K562 (cell line): ENCODE data around the gene SAMD8. TPM values are rescaled to one million over a fixed set of nuclear protein-coding genes. Genes with fewer than 3 reads are reported as not detected.

Experiments used
- ATAC-seq: fragments of 200-7000 bp; cut with Tn5 transposase; 3 replicates; pipeline ENCODE4 v1.9.1; 2020; ENCODE audit warnings: moderate library complexity
- BruUV-seq: library from RNA; stranded (reverse); fragments of 400-500 nt; replicated peaks from 2 replicates; lab custom pipeline; 2021; lab: Mats Ljungman, UMichigan
- CTCF ChIA-PET: fragments of 300-600 bp; formaldehyde crosslinking; extraction: SDS; loops from one replicate; lab custom pipeline; 2021; ENCODE audit warnings: low intra/inter-chr PET ratio; lab: Yijun Ruan, JAX
- POLR2A ChIA-PET: fragments of 300-600, 350-650 bp; sonication (Branson Sonifier 250); formaldehyde crosslinking; extraction: SDS; loops from one replicate; lab custom pipeline; 2021; ENCODE audit warnings: antibody characterized with exemption, inconsistent platforms; lab: Yijun Ruan, JAX
- DNase-seq, 4 experiments: peaks; one replicate each; pipeline versions ENCODE4 v3.0.0 to v3.0.0-alpha.2; 2011 to 2018; ENCODE audit warnings: low spot score in 3 of 4, mixed read lengths in 3 of 4; ENCODE audit errors: extremely low read depth in 1 of 4
- FAIRE-seq: peaks from 2 replicates; lab custom pipeline; 2011; peaks lifted over from hg19 to GRCh38; lab: Jason Lieb, UNC
- H2AFZ ChIP-seq: 2 replicates; pipeline ENCODE4 v1.6.0; 2011; ENCODE audit warnings: low read depth, low read length, control low read depth, inconsistent platforms
- H3K27ac ChIP-seq: fragments of 200-600 bp; 3 replicates; pipeline ENCODE4 v1.8.0; 2011; ENCODE audit warnings: low read depth, mild to moderate bottlenecking, control low read depth, inconsistent platforms, low read length, moderate library complexity, mixed read lengths; ENCODE audit errors: extremely low read depth
- H3K27me3 ChIP-seq, 2 experiments: fragments of 300-600 bp in 1 of 2; 2 replicates in 1 of 2; 3 replicates in 1 of 2; pipeline versions ENCODE4 v1.6.0 to v1.8.0; 2011; ENCODE audit warnings: inconsistent platforms in 2 of 2, low read length in 2 of 2, mild to moderate bottlenecking in 1 of 2, mixed read lengths in 1 of 2, moderate library complexity in 1 of 2; ENCODE audit not compliant: control insufficient read depth in 2 of 2, insufficient read depth in 2 of 2
- H3K36me3 ChIP-seq: fragments of 300-600 bp; 3 replicates; pipeline ENCODE4 v1.8.0; 2011; ENCODE audit warnings: mild to moderate bottlenecking, low read length, inconsistent platforms; ENCODE audit not compliant: control insufficient read depth, insufficient read depth
- H3K4me1 ChIP-seq, 2 experiments: fragments of 200-600 bp in 1 of 2; replicated peaks in 1 of 2; 2 replicates in 1 of 2; 3 replicates in 1 of 2; pipeline versions ENCODE4 v1.5.1 to v1.8.0; 2011; ENCODE audit warnings: inconsistent platforms in 2 of 2, low read length in 2 of 2, mild to moderate bottlenecking in 1 of 2, mixed read lengths in 1 of 2, moderate library complexity in 1 of 2; ENCODE audit not compliant: control insufficient read depth in 2 of 2, insufficient read depth in 2 of 2
- H3K4me2 ChIP-seq: 2 replicates; pipeline ENCODE4 v1.6.1; 2011; ENCODE audit warnings: low read length, control low read depth, inconsistent platforms, mixed read lengths; ENCODE audit not compliant: insufficient read depth
- H3K4me3 ChIP-seq: fragments of 200-600 bp; sonication (generic), shearing (Covaris generic); 2 replicates; pipeline ENCODE4 v1.5.1; 2016; ENCODE audit warnings: control low read depth, inconsistent platforms
- H3K79me2 ChIP-seq: fragments of 200-600 bp; 3 replicates; pipeline ENCODE4 v1.8.0; 2011; ENCODE audit warnings: low read length, inconsistent platforms; ENCODE audit not compliant: control insufficient read depth, insufficient read depth
- H3K9ac ChIP-seq, 2 experiments: 2 replicates each; pipeline versions ENCODE4 v1.6.0 to v1.6.1; 2011; ENCODE audit warnings: low read depth in 2 of 2, low read length in 2 of 2, control low read depth in 1 of 2, inconsistent platforms in 1 of 2, mild to moderate bottlenecking in 1 of 2, mixed read lengths in 1 of 2; ENCODE audit not compliant: insufficient read depth in 1 of 2
- H3K9me1 ChIP-seq: one replicate; pipeline ENCODE4 v1.6.0; 2011; ENCODE audit warnings: inconsistent platforms, mild to moderate bottlenecking, low read length, moderate library complexity; ENCODE audit not compliant: control insufficient read depth, insufficient read depth
- H3K9me3 ChIP-seq: replicated peaks from 2 replicates; pipeline ENCODE4 v1.5.1; 2011; ENCODE audit warnings: low read depth, low read length, inconsistent platforms; ENCODE audit not compliant: control insufficient read depth, insufficient read depth
- H4K20me1 ChIP-seq: replicated peaks from 2 replicates; pipeline ENCODE4 v1.6.1; 2011; ENCODE audit warnings: low read length, inconsistent platforms, mixed read lengths; ENCODE audit not compliant: control insufficient read depth, insufficient read depth
- ARID1B ChIP-seq: fragments of 450-650 bp; IDR thresholded peaks from 2 replicates; pipeline ENCODE4 v1.6.1; 2016; ENCODE audit warnings: antibody characterized with exemption, mild to moderate bottlenecking, inconsistent platforms
- FOXK1 ChIP-seq: sonication (generic); formaldehyde crosslinking; IDR thresholded peaks from 2 replicates; pipeline ENCODE4 v1.8.0; 2022; ENCODE audit warnings: missing genetic modification reagents, mild to moderate bottlenecking, borderline replicate concordance
- HMGN3 ChIP-seq: IDR thresholded peaks from 2 replicates; pipeline ENCODE4 v1.6.1; 2011; ENCODE audit warnings: borderline replicate concordance, low read depth, mild to moderate bottlenecking, mixed read lengths, low read length; ENCODE audit not compliant: insufficient read length; ENCODE audit errors: extremely low read depth
- NFE2 ChIP-seq: IDR thresholded peaks from 2 replicates; pipeline ENCODE4 v1.6.1; 2014; ENCODE audit warnings: antibody characterized with exemption, low read depth
- NKRF ChIP-seq: fragments of 450-650 bp; IDR thresholded peaks from 2 replicates; pipeline ENCODE4 v1.6.1; 2016; ENCODE audit warnings: borderline replicate concordance
- RFX7 ChIP-seq: fragments of 250-450 bp; sonication (Bioruptor Pico); IDR thresholded peaks from 2 replicates; pipeline ENCODE4 v1.5.1; 2021; ENCODE audit warnings: mild to moderate bottlenecking
- ZBTB12 ChIP-seq: fragments of 250-450 bp; sonication (Bioruptor Pico); IDR thresholded peaks from 2 replicates; pipeline ENCODE4 v1.4.0; 2020
- ZBTB5 ChIP-seq: fragments of 450-650 bp; IDR thresholded peaks from 2 replicates; pipeline ENCODE4 v1.6.1; 2017; ENCODE audit warnings: antibody characterized with exemption
- WGBS: fragments of 100-300 bp; shearing (Covaris generic); methylation state at CpG from one replicate; pipeline ENCODE4 v1.1.6; 2016; ENCODE audit warnings: low coverage, mixed read lengths; ENCODE audit not compliant: insufficient coverage; ENCODE audit errors: missing lambda C conversion rate; 5-methylcytosine and 5-hydroxymethylcytosine counted together
- in situ Hi-C: fragments of 300-500 bp; cut with MboI; formaldehyde crosslinking; loops from 4 replicates; pipeline ENCODE4 v1.15.0; 2018; ENCODE audit warnings: inconsistent platforms, mixed read lengths
- intact Hi-C: fragments of 100-400 bp; cut with micrococcal nuclease; formaldehyde crosslinking; loops from 2 replicates; pipeline ENCODE4 v1.14.2; 2022
- polyA plus RNA-seq, 8 experiments: library from polyadenylated mRNA; depleted of rRNA in 4 of 8; stranded (reverse) in 5 of 8; unstranded in 3 of 8; fragments of >200 nt; fragmentation: Nextera tagmentation in 2 of 8; fragmentation: Illumina TruSeq in 1 of 8; extraction: Ambion mirVana in 2 of 8; extraction: Trizol in 1 of 8; gene quantifications; 2 replicates each; pipeline versions ENCODE4 v1.2.1 to v1.2.3, GENCODE V29; 2011 to 2014; ENCODE audit warnings: inconsistent platforms in 1 of 8, missing spikeins in 1 of 8
- total RNA-seq, 7 experiments: library from RNA; depleted of rRNA in 6 of 7; stranded (reverse); fragments of >200 nt in 6 of 7; fragmentation: Illumina TruSeq in 2 of 7; extraction: Trizol in 2 of 7; gene quantifications; 2 replicates each; pipeline versions ENCODE4 v1.2.1 to v1.2.3, GENCODE V29; 2011 to 2021; ENCODE audit warnings: low replicate concordance in 1 of 7

SAMD8 gene
- total and polyA plus RNA-seq, 9 of the 15 experiments (the other 6 are each of a cell fraction or from before 2014, with no cell fraction given) = 2.7 to 16.1 (median 6.2) TPM

GRCh38 chr10:75074711-75075445 lies 36.6 kb upstream of the SAMD8 start (continued):
- TF ChIP-seq NKRF (no peak), ARID1B (no peak), HMGN3 (no peak)

- intact Hi-C loops (no loop called here), in situ Hi-C loops (no loop called here)
- no peak overlapping the region for H3K4me2 ChIP-seq
- H3K27me3 ChIP-seq = no peaks in the 10 kb centered on the region; a peak in 1 of 5 replicates
- H3K36me3 ChIP-seq = no peaks in the 10 kb centered on the region
- no peak overlapping the region for H3K4me3 ChIP-seq
- no peaks in the 10 kb centered on the region for H3K9me1 ChIP-seq
- H3K27ac ChIP-seq = no peak overlapping the region
- DNase-seq (no peak), FAIRE-seq (no peak), ATAC-seq (peak; percentile 40)
- H2AFZ ChIP-seq = peak overlapping the region; percentile 35; the same call in 1 of the 2 replicates
- POLR2A ChIA-PET = interaction anchor here (0.6 to 2.1 kb wide), 6 partner anchors 9 to 948 kb away, joined by 3 to 6 read pairs (median 4); no protein-coding TSS in a partner anchor
- CTCF ChIA-PET = interaction anchor here (0.6 kb wide), 1 partner anchor 11 kb away, joined by 3 read pairs; no protein-coding TSS in a partner anchor
- no peaks in the 10 kb centered on the region for H4K20me1 ChIP-seq
- no peak overlapping the region for H3K9ac ChIP-seq
- no peaks in the 10 kb centered on the region for H3K79me2 ChIP-seq
- BruUV-seq = no TSS peak
- peaks cover 0 to 4% of the 10 kb centered on the region in 2 experiments; a peak in 1 of 5 replicates for H3K4me1 ChIP-seq
- TF ChIP-seq ZBTB5 (no peak), RFX7 (CRISPR knock-in tag) (no peak), ZBTB12 (no peak), NFE2 (no peak), FOXK1 (CRISPR knock-in tag) (no peak)
- WGBS = 16% methylated on average over 6 of the region's 6 CpGs
- H3K9me3 ChIP-seq = no peaks in the 10 kb centered on the region
Measured at GRCh38 chr10:75076348-75076747, 35.1 kb upstream of the SAMD8 start.
